ENCODE data around the gene KRTAP10-11.

- TF ChIP-seq ZFX (IDR thresholded peaks at IDR 0.05) (no peak), CTCF (conservative IDR thresholded peaks at IDR 0.05) (no peak)
Observed at GRCh38 chr21:44677881-44678280, 31.7 kb downstream of the KRTAP10-11 start.

Measured in C4-2B (cell line).